GM23248 (cell line): ENCODE data around the gene GFRA1. TPM values are rescaled to one million over a fixed set of nuclear protein-coding genes. Genes with fewer than 3 reads are reported as not detected.

Source experiments
- DNase-seq: peaks from one replicate; pipeline ENCODE4 v3.0.0-alpha.2; 2015
- H2AFZ ChIP-seq: fragments of 200-600 bp; sonication (generic); 2 replicates; pipeline ENCODE4 v1.6.1; 2016; ENCODE audit warnings: antibody characterized with exemption
- H3F3A ChIP-seq: fragments of 200-600 bp; sonication (generic); 2 replicates; pipeline ENCODE4 v1.6.1; 2016; ENCODE audit warnings: mild to moderate bottlenecking, antibody characterized with exemption, mixed run types; ENCODE audit not compliant: insufficient read depth
- H3K27ac ChIP-seq: fragments of 200-600 bp; sonication (generic); 2 replicates; pipeline ENCODE4 v1.5.1; 2016; ENCODE audit warnings: mild to moderate bottlenecking
- H3K27me3 ChIP-seq: fragments of 200-600 bp; sonication (generic); replicated peaks from 2 replicates; pipeline ENCODE4 v1.6.1; 2016; ENCODE audit warnings: mild to moderate bottlenecking; ENCODE audit not compliant: insufficient read depth
- H3K36me3 ChIP-seq: fragments of 200-600 bp; sonication (generic); 2 replicates; pipeline ENCODE4 v1.6.1; 2016; ENCODE audit warnings: low read depth, mild to moderate bottlenecking
- H3K4me1 ChIP-seq: fragments of 200-600 bp; sonication (generic); 2 replicates; pipeline ENCODE4 v1.6.1; 2016; ENCODE audit warnings: mild to moderate bottlenecking; ENCODE audit not compliant: insufficient read depth
- H3K4me2 ChIP-seq: fragments of 200-600 bp; sonication (generic); one replicate; pipeline ENCODE4 v1.6.1; 2016; ENCODE audit warnings: mild to moderate bottlenecking; ENCODE audit not compliant: unreplicated experiment
- H3K4me3 ChIP-seq: fragments of 200-600 bp; sonication (generic); 2 replicates; pipeline ENCODE4 v1.5.1; 2016; ENCODE audit warnings: mild to moderate bottlenecking
- H3K79me2 ChIP-seq: fragments of 200-600 bp; sonication (generic); 2 replicates; pipeline ENCODE4 v1.6.1; 2016; ENCODE audit warnings: mild to moderate bottlenecking; ENCODE audit not compliant: insufficient read depth
- H3K9ac ChIP-seq: fragments of 200-600 bp; sonication (generic); 2 replicates; pipeline ENCODE4 v1.6.1; 2016; ENCODE audit warnings: mild to moderate bottlenecking
- H3K9me2 ChIP-seq: fragments of 200-600 bp; sonication (generic); 2 replicates; pipeline ENCODE4 v1.6.1; 2016; ENCODE audit warnings: mixed run types, mild to moderate bottlenecking, moderate library complexity; ENCODE audit not compliant: insufficient read depth
- H3K9me3 ChIP-seq: fragments of 200-600 bp; sonication (generic); one replicate; pipeline ENCODE4 v1.6.1; 2017; ENCODE audit warnings: low read depth
- H4K20me1 ChIP-seq: fragments of 200-600 bp; sonication (generic); 2 replicates; pipeline ENCODE4 v1.6.0; 2016; ENCODE audit not compliant: insufficient read depth
- EZH2 ChIP-seq: fragments of 200-600 bp; sonication (generic); IDR thresholded peaks from 2 replicates; pipeline ENCODE4 v1.6.1; 2018; ENCODE audit warnings: antibody characterized with exemption, mild to moderate bottlenecking; ENCODE audit not compliant: insufficient read depth, poor library complexity, severe bottlenecking
- EZH2phosphoT487 ChIP-seq: fragments of 200-600 bp; sonication (generic); IDR thresholded peaks from 2 replicates; pipeline ENCODE4 v1.6.1; 2018; ENCODE audit warnings: antibody characterized with exemption, moderate library complexity, mild to moderate bottlenecking, low read depth; ENCODE audit not compliant: insufficient read depth
- WGBS, 2 experiments: methylation state at CpG; one replicate each; pipeline ENCODE4 v1.1.6; 2015 to 2017; ENCODE audit warnings: low lambda C conversion rate in 2 of 2, low coverage in 1 of 2; ENCODE audit errors: missing lambda C conversion rate in 2 of 2; 5-methylcytosine and 5-hydroxymethylcytosine counted together
- in situ Hi-C: fragments of 300-500 bp; cut with MboI; formaldehyde crosslinking; loops from 2 replicates; pipeline ENCODE4 v1.15.0; 2020
- polyA plus RNA-seq: library from polyadenylated mRNA; unstranded; fragments of >200 nt; fragmentation: Nextera tagmentation; extraction: Ambion mirVana; gene quantifications from 2 replicates; pipeline ENCODE4 v1.2.1, GENCODE V29; 2016
- total RNA-seq: library from RNA; depleted of rRNA; stranded (reverse); fragments of >200 nt; shearing (Covaris generic); gene quantifications from 2 replicates; pipeline ENCODE4 v1.2.3, GENCODE V29; 2014

GFRA1 gene
- total and polyA plus RNA-seq, 2 experiments from 2014 or later: 5.0 to 5.2 TPM

- Histone ChIP-seq H3K9ac (no peak overlapping the region), H2AFZ (no peak overlapping the region), H3K36me3 (no peaks in the 10 kb centered on the region), H3K79me2 (no peaks in the 10 kb centered on the region), H3K9me3 (no peaks in the 10 kb centered on the region), H3K4me2 (no peak overlapping the region), H4K20me1 (no peaks in the 10 kb centered on the region), H3K9me2 (no peaks in the 10 kb centered on the region), H3K4me3 (no peak overlapping the region), H3K27ac (no peak overlapping the region), H3K27me3 (no peaks in the 10 kb centered on the region), H3K4me1 (no peaks in the 10 kb centered on the region), H3F3A (no peaks in the 10 kb centered on the region)
- TF ChIP-seq EZH2phosphoT487: no peak
- no peak for TF ChIP-seq EZH2
- WGBS, 2 experiments: 21 to 24% methylated on average over 3 of the region's 3 CpGs
- in situ Hi-C loops: no loop called here
- DNase-seq: no peak
Measured at GRCh38 chr10:116030576-116030975, 242.4 kb downstream of the GFRA1 start.

- Histone ChIP-seq H3F3A (no peaks in the 10 kb centered on the region), H3K27me3 (no peaks in the 10 kb centered on the region), H3K27ac (no peak overlapping the region), H3K79me2 (no peaks in the 10 kb centered on the region), H3K4me3 (no peak overlapping the region), H4K20me1 (no peaks in the 10 kb centered on the region), H3K36me3 (no peaks in the 10 kb centered on the region), H3K9ac (no peak overlapping the region), H3K4me2 (no peak overlapping the region), H3K4me1 (no peaks in the 10 kb centered on the region), H2AFZ (no peak overlapping the region), H3K9me3 (no peaks in the 10 kb centered on the region), H3K9me2 (no peaks in the 10 kb centered on the region)
- TF ChIP-seq EZH2 (no peak), EZH2phosphoT487 (no peak)
- DNase-seq: no peak
- in situ Hi-C loops: no loop called here
- 56 to 72% methylated on average over 4 of the region's 4 CpGs for WGBS, 2 experiments
Measured at GRCh38 chr10:116029826-116030225, 243.2 kb downstream of the GFRA1 start.

- H3K9me3 ChIP-seq: no peaks in the 10 kb centered on the region
- no peak for DNase-seq
- TF ChIP-seq EZH2: no peak
- TF ChIP-seq EZH2phosphoT487: no peak
- H3K79me2 ChIP-seq: no peaks in the 10 kb centered on the region
- H3K9me2 ChIP-seq: no peaks in the 10 kb centered on the region
- H3K36me3 ChIP-seq: no peaks in the 10 kb centered on the region
- H3K9ac ChIP-seq: no peak overlapping the region
- WGBS, 2 experiments: 71 to 73% methylated on average over 6 of the region's 6 CpGs
- no peaks in the 10 kb centered on the region for H3K27me3 ChIP-seq
- H3K4me1 ChIP-seq: no peaks in the 10 kb centered on the region
- H3F3A ChIP-seq: no peaks in the 10 kb centered on the region
- H4K20me1 ChIP-seq: no peaks in the 10 kb centered on the region
- H3K4me2 ChIP-seq: no peak overlapping the region
- H3K4me3 ChIP-seq: no peak overlapping the region
- in situ Hi-C loops: no loop called here
- no peak overlapping the region for H2AFZ ChIP-seq
- no peak overlapping the region for H3K27ac ChIP-seq
Measured at GRCh38 chr10:116027355-116027754, 245.7 kb downstream of the GFRA1 start.

GRCh38 chr10:116026725-116027124, 246.3 kb downstream of the GFRA1 start:
- no peak for DNase-seq
- no peaks in the 10 kb centered on the region for H3K79me2 ChIP-seq
- no peaks in the 10 kb centered on the region for H3K27me3 ChIP-seq
- no peaks in the 10 kb centered on the region for H3K9me2 ChIP-seq
- in situ Hi-C loops: no loop called here
- no peak overlapping the region for H3K4me2 ChIP-seq
- no peaks in the 10 kb centered on the region for H3F3A ChIP-seq
- H3K9me3 ChIP-seq: no peaks in the 10 kb centered on the region
- H3K27ac ChIP-seq: no peak overlapping the region
- H2AFZ ChIP-seq: no peak overlapping the region
- H4K20me1 ChIP-seq: no peaks in the 10 kb centered on the region
- no peak overlapping the region for H3K9ac ChIP-seq
- WGBS, 2 experiments: 71 to 84% methylated on average over 6 of the region's 6 CpGs
- H3K4me3 ChIP-seq: no peak overlapping the region
- H3K4me1 ChIP-seq: no peaks in the 10 kb centered on the region
- H3K36me3 ChIP-seq: no peaks in the 10 kb centered on the region
- TF ChIP-seq EZH2 (no peak), EZH2phosphoT487 (no peak)

GRCh38 chr10:116026315-116026714, 246.7 kb downstream of the GFRA1 start:
- Histone ChIP-seq H3K27me3 (no peaks in the 10 kb centered on the region), H2AFZ (no peak overlapping the region), H3K79me2 (no peaks in the 10 kb centered on the region), H3K36me3 (no peaks in the 10 kb centered on the region), H3K4me3 (no peak overlapping the region), H3F3A (no peaks in the 10 kb centered on the region), H3K9me3 (no peaks in the 10 kb centered on the region), H3K9ac (no peak overlapping the region), H3K4me1 (no peaks in the 10 kb centered on the region), H3K4me2 (no peak overlapping the region), H4K20me1 (no peaks in the 10 kb centered on the region), H3K27ac (no peak overlapping the region), H3K9me2 (no peaks in the 10 kb centered on the region)
- WGBS, 2 experiments: 56 to 75% methylated on average over 1 of the region's 1 CpG
- TF ChIP-seq EZH2phosphoT487: no peak
- TF ChIP-seq EZH2: no peak
- in situ Hi-C loops: no loop called here
- DNase-seq: no peak
